NT2/D1 (cell line): ENCODE results near the gene SYT8.

Experiments used
- SUZ12 ChIP-seq: IDR thresholded peaks from 2 replicates; pipeline ENCODE4 v1.6.1; 2011; ENCODE audit not compliant: insufficient read length, insufficient read depth; ENCODE audit errors: extremely low read depth
- ZNF274 ChIP-seq: IDR thresholded peaks from 2 replicates; pipeline ENCODE4 v1.6.1; 2011; ENCODE audit warnings: mild to moderate bottlenecking, low read depth, low read length

DNA sequence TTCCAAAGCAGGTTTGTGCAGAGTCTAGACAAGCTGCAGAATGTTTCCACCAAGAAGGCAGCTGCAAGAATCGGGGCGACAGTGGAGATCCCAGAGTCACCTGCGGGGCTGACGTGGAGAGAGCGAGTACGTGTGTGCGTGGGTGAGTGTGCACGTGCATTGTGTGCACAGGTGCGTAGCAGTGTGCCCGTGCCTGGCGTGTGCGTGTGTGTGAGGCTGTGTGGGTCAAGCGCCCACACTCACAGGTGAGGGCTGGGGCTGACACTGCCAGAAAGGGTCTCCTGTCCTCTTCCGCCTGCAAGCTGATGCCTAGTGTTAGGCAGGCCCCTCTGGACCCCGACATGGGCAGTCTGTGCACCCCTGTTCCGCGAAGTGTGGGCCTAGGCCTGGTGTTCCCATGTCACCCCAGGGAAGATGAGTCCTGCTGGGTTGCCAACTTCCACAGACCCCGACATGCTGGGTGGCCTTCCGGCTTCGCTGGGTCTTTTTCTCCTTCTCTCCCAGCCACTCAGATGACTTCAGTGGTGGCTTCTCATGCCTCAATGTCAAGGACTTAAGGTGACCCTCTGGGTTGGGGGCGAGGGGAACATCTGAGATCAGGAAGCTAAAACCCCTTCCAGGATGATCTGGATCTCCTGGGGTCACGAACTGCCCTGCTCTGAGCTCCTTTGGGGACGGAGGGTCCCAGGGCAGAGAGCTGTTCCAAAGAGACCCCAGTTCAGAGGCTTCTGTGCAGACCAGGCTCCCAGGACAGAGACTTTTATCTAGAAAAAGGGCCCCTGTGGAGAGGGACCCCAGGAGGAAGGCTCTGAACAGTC is 10.4 kb upstream of the SYT8 start:
- TF ChIP-seq SUZ12: no peak
- TF ChIP-seq ZNF274: no peak
